ENCODE data around the gene TLR3. TPM values are rescaled to one million over a fixed set of nuclear protein-coding genes. Genes with fewer than 3 reads are reported as not detected.
A peak's percentile ranks its signal among the peaks of the same experiment; 100 is the strongest.

Gene TLR3
- polyA plus RNA-seq, 1 donor (not counting 4 experiments of a cell fraction or from before 2014, with no cell fraction given): 8.8 TPM

GRCh38 chr4:186021461-186022167 lies 47.3 kb upstream of the TLR3 start:
- no peak overlapping the region for H3K4me3 ChIP-seq (ENCODE audit: control insufficient read depth in 2 of 3, extremely low read depth in 1 of 3, insufficient read depth in 2 of 3, low read depth in 1 of 3, low read length in 3 of 3)
- FAIRE-seq (no peak), DNase-seq (ENCODE audit: low read depth, low spot score) (no peak)
- H3K9me3 ChIP-seq (ENCODE audit: control insufficient read depth, low read depth, low read length): no peaks in the 10 kb centered on the region
- H3K4me1 ChIP-seq (ENCODE audit: control insufficient read depth, extremely low read depth, insufficient read depth, low read length): no peaks in the 10 kb centered on the region
- H4K20me1 ChIP-seq (ENCODE audit: control insufficient read depth, extremely low read depth, insufficient read depth, low read length): no peaks in the 10 kb centered on the region
- H3K27ac ChIP-seq (ENCODE audit: control insufficient read depth, insufficient read depth, low read length): no peak overlapping the region
- no peak overlapping the region for H3K9ac ChIP-seq (ENCODE audit: control insufficient read depth, extremely low read depth, insufficient read depth, low read length)
- dilution Hi-C loops (cut with MboI; ENCODE audit: extremely low pct_ligation_motif_present, low sequenced_read_pairs): loop anchor here (25.0 kb wide), 1 partner anchor 384 kb away; no protein-coding TSS in a partner anchor
- H3K36me3 ChIP-seq (ENCODE audit: control insufficient read depth in 2 of 2, extremely low read depth in 1 of 2, insufficient read depth in 2 of 2, low read length in 2 of 2): no peaks in the 10 kb centered on the region
- no peak overlapping the region for H3K4me2 ChIP-seq (ENCODE audit: control insufficient read depth, extremely low read depth, insufficient read depth, low read depth, low read length)
- TF ChIP-seq EZH2 (IDR thresholded peaks at IDR 0.05; ENCODE audit: low read length): no peak
- TF ChIP-seq, protein P1, sequence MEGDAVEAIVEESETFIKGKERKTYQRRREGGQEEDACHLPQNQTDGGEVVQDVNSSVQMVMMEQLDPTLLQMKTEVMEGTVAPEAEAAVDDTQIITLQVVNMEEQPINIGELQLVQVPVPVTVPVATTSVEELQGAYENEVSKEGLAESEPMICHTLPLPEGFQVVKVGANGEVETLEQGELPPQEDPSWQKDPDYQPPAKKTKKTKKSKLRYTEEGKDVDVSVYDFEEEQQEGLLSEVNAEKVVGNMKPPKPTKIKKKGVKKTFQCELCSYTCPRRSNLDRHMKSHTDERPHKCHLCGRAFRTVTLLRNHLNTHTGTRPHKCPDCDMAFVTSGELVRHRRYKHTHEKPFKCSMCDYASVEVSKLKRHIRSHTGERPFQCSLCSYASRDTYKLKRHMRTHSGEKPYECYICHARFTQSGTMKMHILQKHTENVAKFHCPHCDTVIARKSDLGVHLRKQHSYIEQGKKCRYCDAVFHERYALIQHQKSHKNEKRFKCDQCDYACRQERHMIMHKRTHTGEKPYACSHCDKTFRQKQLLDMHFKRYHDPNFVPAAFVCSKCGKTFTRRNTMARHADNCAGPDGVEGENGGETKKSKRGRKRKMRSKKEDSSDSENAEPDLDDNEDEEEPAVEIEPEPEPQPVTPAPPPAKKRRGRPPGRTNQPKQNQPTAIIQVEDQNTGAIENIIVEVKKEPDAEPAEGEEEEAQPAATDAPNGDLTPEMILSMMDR (optimal IDR thresholded peaks at IDR 0.05 in 1 of 3, IDR thresholded peaks at IDR 0.05 in 1 of 3, conservative IDR thresholded peaks at IDR 0.05 in 1 of 3; ENCODE audit: extremely low read depth in 1 of 3, insufficient read depth in 2 of 3, low read length in 3 of 3): peak; percentile 58 to 88 (median 62)
- H2AFZ ChIP-seq (ENCODE audit: control insufficient read depth, low read length): no peak overlapping the region
- no peaks in the 10 kb centered on the region for H3K27me3 ChIP-seq (ENCODE audit: control insufficient read depth, extremely low read depth, insufficient read depth, low read length)
- no peaks in the 10 kb centered on the region for H3K9me1 ChIP-seq (ENCODE audit: control insufficient read depth, extremely low read depth, insufficient read depth, low read length)
- H3K79me2 ChIP-seq (ENCODE audit: control insufficient read depth, insufficient read depth, low read length): no peaks in the 10 kb centered on the region

DNA sequence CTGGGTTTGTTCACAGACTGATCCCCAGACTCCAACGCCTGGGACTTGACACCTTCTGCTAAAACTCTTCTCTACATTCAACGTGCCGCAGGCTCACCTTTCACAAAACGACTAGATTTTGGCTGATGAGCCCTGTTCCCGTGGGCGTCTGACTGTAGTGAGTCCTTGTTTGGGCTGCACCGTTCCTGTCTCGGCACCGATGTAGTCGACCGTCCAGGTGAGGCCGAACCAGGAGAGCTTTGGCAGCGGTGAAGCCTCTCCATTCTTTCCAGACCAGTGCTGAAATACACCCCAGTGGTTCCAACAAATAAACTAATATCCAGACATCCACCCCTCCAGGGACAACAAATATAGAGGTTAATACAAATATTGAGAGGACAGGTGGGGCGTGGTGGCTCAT lies 45.0 kb upstream of the TLR3 start:
- no peaks in the 10 kb centered on the region for H4K20me1 ChIP-seq (ENCODE audit: control insufficient read depth, extremely low read depth, insufficient read depth, low read length)
- H3K4me3 ChIP-seq (ENCODE audit: control insufficient read depth in 2 of 3, extremely low read depth in 1 of 3, insufficient read depth in 2 of 3, low read depth in 1 of 3, low read length in 3 of 3): no peak overlapping the region
- no peak overlapping the region for H3K4me2 ChIP-seq (ENCODE audit: control insufficient read depth, extremely low read depth, insufficient read depth, low read depth, low read length)
- no peaks in the 10 kb centered on the region for H3K9me1 ChIP-seq (ENCODE audit: control insufficient read depth, extremely low read depth, insufficient read depth, low read length)
- dilution Hi-C loops (cut with MboI; ENCODE audit: extremely low pct_ligation_motif_present, low sequenced_read_pairs): loop anchor here (25.0 kb wide), 1 partner anchor 387 kb away; no protein-coding TSS in a partner anchor
- FAIRE-seq (no peak), DNase-seq (ENCODE audit: low read depth, low spot score) (no peak)
- no peaks in the 10 kb centered on the region for H3K36me3 ChIP-seq (ENCODE audit: control insufficient read depth in 2 of 2, extremely low read depth in 1 of 2, insufficient read depth in 2 of 2, low read length in 2 of 2)
- no peak overlapping the region for H3K27ac ChIP-seq (ENCODE audit: control insufficient read depth, insufficient read depth, low read length)
- H3K27me3 ChIP-seq (ENCODE audit: control insufficient read depth, extremely low read depth, insufficient read depth, low read length): no peaks in the 10 kb centered on the region
- no peaks in the 10 kb centered on the region for H3K9me3 ChIP-seq (ENCODE audit: control insufficient read depth, low read depth, low read length)
- H3K9ac ChIP-seq (ENCODE audit: control insufficient read depth, extremely low read depth, insufficient read depth, low read length): no peak overlapping the region
- no peaks in the 10 kb centered on the region for H3K4me1 ChIP-seq (ENCODE audit: control insufficient read depth, extremely low read depth, insufficient read depth, low read length)
- TF ChIP-seq EZH2 (IDR thresholded peaks at IDR 0.05; ENCODE audit: low read length): no peak
- TF ChIP-seq, protein P1 (optimal IDR thresholded peaks at IDR 0.05 in 1 of 3, IDR thresholded peaks at IDR 0.05 in 1 of 3, conservative IDR thresholded peaks at IDR 0.05 in 1 of 3; ENCODE audit: extremely low read depth in 1 of 3, insufficient read depth in 2 of 3, low read length in 3 of 3): no peak
- no peaks in the 10 kb centered on the region for H3K79me2 ChIP-seq (ENCODE audit: control insufficient read depth, insufficient read depth, low read length)
- H2AFZ ChIP-seq (ENCODE audit: control insufficient read depth, low read length): no peak overlapping the region

Measured in keratinocyte (primary cell).